Measurements from ENCODE around the gene ARAP2.

GRCh38 chr4:36260731-36261130, 16.4 kb upstream of the ARAP2 start:
- TF ChIP-seq, protein P1, sequence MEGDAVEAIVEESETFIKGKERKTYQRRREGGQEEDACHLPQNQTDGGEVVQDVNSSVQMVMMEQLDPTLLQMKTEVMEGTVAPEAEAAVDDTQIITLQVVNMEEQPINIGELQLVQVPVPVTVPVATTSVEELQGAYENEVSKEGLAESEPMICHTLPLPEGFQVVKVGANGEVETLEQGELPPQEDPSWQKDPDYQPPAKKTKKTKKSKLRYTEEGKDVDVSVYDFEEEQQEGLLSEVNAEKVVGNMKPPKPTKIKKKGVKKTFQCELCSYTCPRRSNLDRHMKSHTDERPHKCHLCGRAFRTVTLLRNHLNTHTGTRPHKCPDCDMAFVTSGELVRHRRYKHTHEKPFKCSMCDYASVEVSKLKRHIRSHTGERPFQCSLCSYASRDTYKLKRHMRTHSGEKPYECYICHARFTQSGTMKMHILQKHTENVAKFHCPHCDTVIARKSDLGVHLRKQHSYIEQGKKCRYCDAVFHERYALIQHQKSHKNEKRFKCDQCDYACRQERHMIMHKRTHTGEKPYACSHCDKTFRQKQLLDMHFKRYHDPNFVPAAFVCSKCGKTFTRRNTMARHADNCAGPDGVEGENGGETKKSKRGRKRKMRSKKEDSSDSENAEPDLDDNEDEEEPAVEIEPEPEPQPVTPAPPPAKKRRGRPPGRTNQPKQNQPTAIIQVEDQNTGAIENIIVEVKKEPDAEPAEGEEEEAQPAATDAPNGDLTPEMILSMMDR (conservative IDR thresholded peaks at IDR 0.05), result no peak
- TF ChIP-seq EZH2 (IDR thresholded peaks at IDR 0.05; ENCODE audit: low read depth), result no peak

Measured in PC-9 (cell line).